ENCODE measurements around the gene IGSF10.
A peak's percentile ranks its signal among the peaks of the same experiment; 100 is the strongest.
"Not testable (repeated sequence)": the region's sequence is repeated elsewhere in the genome, so short reads cannot be mapped to it uniquely, and the experiment has no call there.

Gene IGSF10

GRCh38 chr3:151460774-151461450 lies at the start of gene IGSF10:
Gene IGSF10, minus strand, starts transcription at chr3:151461061. Its CDS starts 2,352 bp downstream, at chr3:151458709.
- DNase-seq, result peak; percentile 49

- DNase-seq, result not testable (repeated sequence)
Measured at GRCh38 chr3:151509468-151510135, 48.7 kb upstream of the IGSF10 start.

GRCh38 chr3:151504606-151505005 lies 43.7 kb upstream of the IGSF10 start:
- DNase-seq, result no peak

GRCh38 chr3:151503074-151503473 lies 42.2 kb upstream of the IGSF10 start:
- no peak for DNase-seq

GRCh38 chr3:151501923-151502632 lies 41.2 kb upstream of the IGSF10 start:
- DNase-seq, result no peak

- no peak for DNase-seq
Measured at GRCh38 chr3:151501171-151501922, 40.5 kb upstream of the IGSF10 start.

- DNase-seq, result no peak
Measured at GRCh38 chr3:151499168-151499567, 38.3 kb upstream of the IGSF10 start.

GRCh38 chr3:151491525-151491924 lies 30.7 kb upstream of the IGSF10 start:
- no peak for DNase-seq

GRCh38 chr3:151487833-151488232 lies 27.0 kb upstream of the IGSF10 start:
- DNase-seq, result not testable (repeated sequence)

GRCh38 chr3:151483961-151484520 lies 23.2 kb upstream of the IGSF10 start:
- DNase-seq, result no peak

- DNase-seq, result no peak
Measured at GRCh38 chr3:151483488-151483887, 22.6 kb upstream of the IGSF10 start.

- DNase-seq, result no peak
Measured at GRCh38 chr3:151480492-151480891, 19.6 kb upstream of the IGSF10 start.

GRCh38 chr3:151479452-151479851 lies 18.6 kb upstream of the IGSF10 start:
- no peak for DNase-seq

- no peak for DNase-seq
Measured at GRCh38 chr3:151478335-151478697, 17.5 kb upstream of the IGSF10 start.

GRCh38 chr3:151477591-151478334 lies 16.9 kb upstream of the IGSF10 start:
- DNase-seq, result no peak

- DNase-seq, result no peak
Measured at GRCh38 chr3:151476344-151477018, 15.6 kb upstream of the IGSF10 start.

GRCh38 chr3:151468284-151468917 lies 7.5 kb upstream of the IGSF10 start:
- DNase-seq, result no peak

- no peak for DNase-seq
Measured at GRCh38 chr3:151467069-151467468, 6.2 kb upstream of the IGSF10 start.

- no peak for DNase-seq
Measured at GRCh38 chr3:151462991-151463390, 2.1 kb upstream of the IGSF10 start.

- DNase-seq, result no peak
Measured at GRCh38 chr3:151462278-151462780, 1.5 kb upstream of the IGSF10 start.

GRCh38 chr3:151460228-151460627 lies 633 bp downstream of the IGSF10 start:
- DNase-seq, result no peak
